SW 1271 (cell line): ENCODE data around the gene CRY1.
A peak's percentile ranks its signal among the peaks of the same experiment; 100 is the strongest.
"Not testable (repeated sequence)": the region's sequence is repeated elsewhere in the genome, so short reads cannot be mapped to it uniquely, and the experiment has no call there.

Experiments used
- DNase-seq, 2 experiments: peaks; one replicate each; lab custom pipeline; 2025; lab: John Stamatoyannopoulos, UW

The CRY1 gene

GRCh38 chr12:107108995-107109508 is 15.7 kb upstream of the CRY1 start:
- DNase-seq: no peak

DNA sequence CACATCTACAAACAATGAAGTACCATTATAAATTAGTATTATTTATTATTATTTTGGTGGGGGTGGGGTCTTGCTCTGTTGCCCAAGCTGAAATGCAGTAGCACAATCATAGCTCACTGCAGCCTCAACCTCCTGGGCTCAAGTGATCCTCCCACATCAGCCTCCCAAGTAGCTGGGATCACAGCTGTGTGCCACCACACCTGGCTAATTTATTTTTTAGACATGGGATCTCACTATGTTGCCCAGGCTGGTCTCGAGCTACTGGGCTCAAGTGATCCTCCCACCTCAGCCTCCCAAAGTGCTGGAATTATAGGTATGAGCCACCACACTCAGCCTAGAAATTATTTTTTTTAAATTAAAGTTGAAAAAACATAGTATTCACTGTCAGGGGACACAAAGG is 15.0 kb upstream of the CRY1 start:
- not testable (repeated sequence) for DNase-seq

DNA sequence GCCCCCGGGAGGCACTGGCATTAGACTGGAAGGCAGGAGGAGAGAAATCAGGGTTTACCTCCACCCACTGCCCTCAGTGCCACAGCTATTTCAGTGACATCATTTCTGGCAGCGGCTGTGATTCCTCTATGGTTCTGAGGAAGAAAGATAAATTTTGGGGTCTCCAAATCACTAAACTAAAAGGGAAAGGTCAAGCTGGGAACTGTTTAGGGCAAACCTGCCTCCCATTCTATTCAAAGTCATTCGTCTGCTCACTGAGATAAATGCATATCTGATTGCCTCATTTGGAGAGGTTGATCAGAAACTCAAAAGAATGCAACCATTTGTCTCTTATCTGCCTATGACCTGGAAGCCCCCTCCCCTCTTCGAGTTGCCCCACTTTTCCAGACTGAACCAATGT is 14.0 kb upstream of the CRY1 start:
- no peak for DNase-seq

DNA sequence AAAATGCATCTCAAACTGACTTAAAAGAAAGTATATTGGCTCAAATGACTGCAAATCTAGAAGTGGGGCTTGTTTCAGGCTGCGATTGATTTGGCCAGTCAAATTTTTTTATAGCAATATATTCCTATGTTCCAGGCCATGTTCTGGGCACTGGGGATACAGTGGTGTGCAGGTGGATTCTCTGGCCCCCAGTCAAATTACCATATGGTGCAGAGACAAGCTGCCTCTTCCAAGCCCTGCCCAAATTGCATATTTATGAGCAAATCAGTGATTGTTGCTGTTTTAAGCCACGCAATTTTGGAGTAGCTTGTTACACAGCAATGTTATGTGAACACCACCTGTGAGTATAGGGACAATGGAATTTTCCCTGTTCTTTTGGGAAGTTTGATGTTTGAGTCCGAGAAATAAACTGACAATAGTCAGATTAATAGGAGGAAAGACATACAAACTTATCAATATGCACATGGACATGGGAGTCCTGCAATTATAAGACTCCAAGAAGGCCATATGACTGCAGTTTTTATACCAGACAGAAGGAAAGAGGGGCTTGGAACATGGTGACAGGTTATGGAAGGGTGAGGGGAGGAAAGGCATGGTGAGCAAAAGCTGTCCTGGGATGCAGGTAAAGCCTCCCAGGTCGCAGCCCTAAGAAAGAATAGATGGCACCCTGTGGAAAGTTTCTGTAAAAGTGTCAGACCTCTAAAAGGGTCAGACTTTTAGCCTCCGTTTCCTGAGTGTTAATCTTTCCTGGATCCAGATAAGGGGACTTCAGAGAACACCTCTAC is 13.1 kb upstream of the CRY1 start:
- DNase-seq: no peak

- DNase-seq: no peak
Measured at GRCh38 chr12:107105410-107105703, 12.0 kb upstream of the CRY1 start.

GRCh38 chr12:107103516-107103915 is 10.2 kb upstream of the CRY1 start:
- no peak for DNase-seq

GRCh38 chr12:107103097-107103496 is 9.7 kb upstream of the CRY1 start:
- DNase-seq: no peak

DNA sequence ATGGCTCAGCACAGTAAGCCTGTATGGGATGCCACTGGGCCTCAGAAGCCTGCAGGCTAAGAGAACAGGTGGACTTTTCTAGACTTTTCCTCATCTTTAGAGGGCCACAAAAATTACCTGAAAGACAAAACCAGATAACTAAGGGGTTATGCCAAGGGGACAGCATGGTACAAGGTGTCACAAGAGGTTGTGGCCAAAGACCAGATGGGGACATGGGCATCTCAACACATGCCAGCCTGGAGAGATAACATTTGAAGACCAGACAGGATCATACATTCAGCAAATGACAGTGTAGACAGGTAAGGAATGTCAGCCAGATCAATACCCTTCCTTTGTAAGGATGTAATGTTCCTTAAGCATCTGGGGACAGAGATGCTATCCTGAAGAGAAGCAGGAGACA is 8.9 kb upstream of the CRY1 start:
- no peak for DNase-seq

- no peak for DNase-seq
Measured at GRCh38 chr12:107101651-107102050, 8.3 kb upstream of the CRY1 start.

- no peak for DNase-seq
Measured at GRCh38 chr12:107099917-107100316, 6.6 kb upstream of the CRY1 start.

GRCh38 chr12:107096571-107096970 is 3.2 kb upstream of the CRY1 start:
- no peak for DNase-seq

GRCh38 chr12:107094183-107094448 is 767 bp upstream of the CRY1 start:
- DNase-seq: peak; percentile 76 to 90

GRCh38 chr12:107092669-107093416 is 506 bp downstream of the CRY1 start:
- peak in 1 of 2 experiments; percentile 53 for DNase-seq

GRCh38 chr12:107091989-107092641 is 1.2 kb downstream of the CRY1 start:
- DNase-seq: peak; percentile 93 to 99

- DNase-seq: no peak
Measured at GRCh38 chr12:107091381-107091780, 2.0 kb downstream of the CRY1 start.

DNA sequence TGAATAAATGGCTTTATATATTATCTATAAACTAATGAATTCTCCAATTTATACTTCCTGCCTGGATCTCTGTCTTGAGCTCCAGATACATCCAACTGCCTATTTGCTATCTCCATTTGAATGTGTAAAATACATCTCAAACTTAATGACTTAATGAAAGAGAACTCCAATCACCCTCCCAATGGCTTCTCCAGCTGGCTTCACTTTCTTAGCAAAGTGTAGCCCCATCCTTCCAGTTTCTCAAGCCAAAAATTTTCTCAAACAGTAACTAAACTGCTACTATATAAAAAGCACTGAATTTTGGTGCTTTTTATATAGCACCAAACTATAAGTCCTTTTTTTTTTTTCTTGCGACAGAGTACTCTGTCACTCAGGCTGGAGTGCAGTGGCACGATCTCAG is 2.6 kb downstream of the CRY1 start:
- no peak for DNase-seq

GRCh38 chr12:107088912-107089311 is 4.4 kb downstream of the CRY1 start:
- DNase-seq: no peak

- no peak for DNase-seq
Measured at GRCh38 chr12:107086314-107086713, 7.0 kb downstream of the CRY1 start.

DNA sequence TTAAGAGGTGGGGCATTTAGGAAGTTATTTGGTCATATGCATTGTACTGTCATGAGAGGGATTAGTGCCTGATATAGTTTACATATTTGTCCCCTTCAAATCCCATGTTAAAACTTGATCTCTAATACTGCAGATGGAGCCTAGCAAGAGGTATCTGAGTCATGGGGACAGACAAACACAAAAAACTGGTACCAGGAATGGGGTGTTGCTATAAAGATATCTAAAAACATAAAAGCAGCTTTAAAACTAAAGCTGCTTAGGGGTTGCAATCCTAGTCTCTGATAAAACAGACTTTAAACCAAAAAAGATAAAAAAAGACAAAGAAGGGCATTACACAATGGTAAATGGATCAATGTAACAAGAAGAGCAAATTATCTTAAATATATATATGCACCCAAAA is 11.6 kb downstream of the CRY1 start:
- DNase-seq: no peak

DNA sequence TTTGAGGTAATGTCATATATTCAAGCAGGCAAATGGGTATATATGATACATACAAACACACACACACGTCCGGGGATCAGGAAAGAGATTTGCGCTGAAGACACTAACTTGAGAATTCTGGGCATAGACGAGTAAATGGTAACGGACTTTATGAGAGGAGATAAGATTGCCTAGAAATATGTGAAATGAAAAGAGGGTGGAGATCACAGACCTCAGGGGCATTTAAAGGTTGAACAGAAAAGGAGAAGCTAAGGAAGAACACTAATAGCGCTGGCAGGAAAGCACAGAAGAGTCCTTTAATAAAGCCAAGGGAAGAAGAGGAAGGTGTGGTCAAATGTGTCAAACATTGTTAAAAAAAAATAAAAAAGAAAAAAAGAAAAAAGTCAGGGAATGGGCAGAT is 13.1 kb downstream of the CRY1 start:
- no peak for DNase-seq

DNA sequence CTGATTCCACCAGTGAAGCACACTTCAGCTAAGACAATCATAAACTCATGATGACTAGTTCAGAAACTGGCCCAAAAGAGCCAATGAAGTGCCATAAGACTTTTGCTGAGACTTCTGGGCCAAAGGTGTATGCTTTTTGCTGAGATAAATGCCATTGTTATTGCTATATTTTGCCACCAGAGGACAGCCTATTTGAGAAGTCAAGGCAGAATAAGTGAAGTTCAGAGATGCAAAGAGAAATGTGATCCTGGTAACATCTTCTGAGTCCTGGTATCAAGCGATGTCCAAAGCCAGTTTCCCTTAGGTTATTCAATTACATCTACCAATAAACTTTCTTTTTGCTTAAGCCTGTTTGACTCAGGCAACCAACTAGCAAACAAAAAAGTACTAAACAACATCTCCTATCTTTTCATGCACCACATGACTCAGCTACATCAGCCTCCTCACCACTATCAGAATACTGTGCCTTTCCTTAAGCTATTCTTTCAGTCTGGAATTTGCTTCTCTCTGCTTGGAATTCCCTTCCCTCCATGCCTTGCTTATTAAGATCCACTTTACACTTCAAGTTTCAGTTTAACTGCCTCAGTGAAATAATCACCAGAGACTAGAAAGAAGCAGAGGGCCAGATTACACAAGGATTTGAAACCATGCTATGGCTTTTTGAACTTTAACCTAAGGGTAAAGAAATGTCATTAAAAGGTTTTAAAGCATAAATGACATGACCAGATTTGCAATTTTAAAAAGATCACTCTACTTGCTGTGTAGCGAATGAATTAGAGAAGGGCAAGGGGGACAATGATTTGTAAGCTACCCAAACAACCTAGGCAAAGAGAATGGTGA is 14.0 kb downstream of the CRY1 start:
- peak; percentile 8 to 49 for DNase-seq

- DNase-seq: not testable (repeated sequence)
Measured at GRCh38 chr12:107073266-107073665, 20.1 kb downstream of the CRY1 start.
